Breast epithelium (tissue), 4 donors: ENCODE measurements around the gene HADH. TPM values are rescaled to one million over a fixed set of nuclear protein-coding genes. Genes with fewer than 3 reads are reported as not detected.
A peak's percentile ranks its signal among the peaks of the same experiment; 100 is the strongest.

Experiments used
- DNase-seq, 2 donors: peaks; one replicate each; pipeline ENCODE4 v3.0.0-alpha.2; 2019; ENCODE audit warnings: low spot score in 2 of 2
- H3K27ac ChIP-seq, 2 donors: fragments of 200-600 bp; sonication (generic) in 1 of 2; one replicate each; pipeline ENCODE4 v1.5.1; 2016 to 2019; ENCODE audit warnings: mild to moderate bottlenecking in 1 of 2
- H3K27me3 ChIP-seq, 2 donors: fragments of 200-600 bp; sonication (generic) in 1 of 2; one replicate each; pipeline versions ENCODE4 v1.5.1 to v1.6.0; 2017 to 2019; ENCODE audit warnings: control low read depth in 1 of 2, mild to moderate bottlenecking in 1 of 2
- H3K36me3 ChIP-seq: fragments of 200-600 bp; one replicate; pipeline ENCODE4 v1.5.1; 2019
- H3K4me1 ChIP-seq, 2 donors: fragments of 200-600 bp; sonication (generic); one replicate each; pipeline ENCODE4 v1.5.1; 2016 to 2019; ENCODE audit warnings: control low read depth in 1 of 2
- H3K4me3 ChIP-seq, 3 donors: fragments of 200-600 bp; sonication (generic); 1 replicate in 2 of 3; 2 replicates in 1 of 3; pipeline ENCODE4 v1.5.1; 2016 to 2019; ENCODE audit warnings: mild to moderate bottlenecking in 3 of 3, moderate library complexity in 2 of 3
- H3K9me3 ChIP-seq, 2 donors: fragments of 200-600 bp; sonication (generic) in 1 of 2; one replicate each; pipeline ENCODE4 v1.5.1; 2016 to 2019; ENCODE audit warnings: control low read depth in 1 of 2
- CTCF ChIP-seq, 3 donors: fragments of 450-650 bp; IDR thresholded peaks; one replicate each; pipeline ENCODE4 v1.5.1; 2016 to 2017; ENCODE audit warnings: antibody characterized with exemption in 3 of 3, mild to moderate bottlenecking in 3 of 3, moderate library complexity in 3 of 3
- POLR2A ChIP-seq: fragments of 450-650 bp; IDR thresholded peaks from one replicate; pipeline ENCODE4 v1.6.1; 2016; ENCODE audit warnings: antibody characterized with exemption, mild to moderate bottlenecking, moderate library complexity
- POLR2AphosphoS5 ChIP-seq, 3 donors: sonication (generic); formaldehyde crosslinking; IDR thresholded peaks; one replicate each; pipeline ENCODE4 v1.6.1; 2017; ENCODE audit warnings: antibody characterized with exemption in 3 of 3
- intact Hi-C: fragments of 100-400 bp; cut with DNase I; formaldehyde crosslinking; loops from one replicate; pipeline ENCODE4 v1.15.1; 2023; ENCODE audit warnings: low total_unique reads
- total RNA-seq, 3 donors: library from RNA; depleted of rRNA; stranded (reverse); fragments of >200 nt; gene quantifications; one replicate each; pipeline ENCODE4 v1.1.0, GENCODE V29; 2016

Gene HADH
- total RNA-seq, 3 donors from 2014 or later, result 48.8 to 152 (median 77.7) TPM

GRCh38 chr4:107977482-107977881 lies 12.2 kb upstream of the HADH start:
- Histone ChIP-seq H3K36me3 (no peaks in the 10 kb centered on the region), H3K4me3 (no peak overlapping the region), H3K4me1 (no peaks in the 10 kb centered on the region), H3K27ac (no peak overlapping the region), H3K9me3 (no peaks in the 10 kb centered on the region), H3K27me3 (no peaks in the 10 kb centered on the region)
- no peak for DNase-seq
- no peak for TF ChIP-seq POLR2A
- no peak for TF ChIP-seq CTCF (IDR thresholded peaks at IDR 0.05)
- no peak for TF ChIP-seq POLR2AphosphoS5 (IDR thresholded peaks at IDR 0.05)
- intact Hi-C loops, result no loop called here

- no peak for DNase-seq
Measured at GRCh38 chr4:107977966-107978705, 11.6 kb upstream of the HADH start.

GRCh38 chr4:107978716-107979451 lies 10.8 kb upstream of the HADH start:
- H3K4me3 ChIP-seq, result no peak overlapping the region
- no peak for DNase-seq
- no peaks in the 10 kb centered on the region for H3K27me3 ChIP-seq
- intact Hi-C loops, result no loop called here
- no peaks in the 10 kb centered on the region for H3K36me3 ChIP-seq
- TF ChIP-seq POLR2A (no peak), POLR2AphosphoS5 (IDR thresholded peaks at IDR 0.05) (no peak)
- no peaks in the 10 kb centered on the region for H3K4me1 ChIP-seq
- no peak overlapping the region for H3K27ac ChIP-seq
- H3K9me3 ChIP-seq, result no peaks in the 10 kb centered on the region

More at GRCh38 chr4:107977966-107978705, 11.6 kb upstream of the HADH start:
- TF ChIP-seq POLR2A (no peak), CTCF (IDR thresholded peaks at IDR 0.05) (no peak), POLR2AphosphoS5 (IDR thresholded peaks at IDR 0.05) (no peak)
- Histone ChIP-seq H3K9me3 (no peaks in the 10 kb centered on the region), H3K27me3 (no peaks in the 10 kb centered on the region), H3K36me3 (no peaks in the 10 kb centered on the region), H3K4me3 (no peak overlapping the region), H3K27ac (no peak overlapping the region), H3K4me1 (no peaks in the 10 kb centered on the region)
- intact Hi-C loops, result no loop called here

- H3K36me3 ChIP-seq, result no peaks in the 10 kb centered on the region
- H3K27me3 ChIP-seq, result no peaks in the 10 kb centered on the region
- H3K4me3 ChIP-seq, result peak overlapping the region in 2 of 3 donors; percentile 90 to 94
- H3K9me3 ChIP-seq, result no peaks in the 10 kb centered on the region
- intact Hi-C loops, result no loop called here
- no peaks in the 10 kb centered on the region for H3K4me1 ChIP-seq
- DNase-seq, result peak in 1 of 2 donors; percentile 59
- TF ChIP-seq POLR2AphosphoS5 (IDR thresholded peaks at IDR 0.05) (peak in 1 of 3 donors; percentile 52), POLR2A (no peak)
- H3K27ac ChIP-seq, result peak overlapping the region; percentile 92 to 94
Measured at GRCh38 chr4:107987916-107988762, 1.6 kb upstream of the HADH start.

GRCh38 chr4:107988763-107989035 lies 990 bp upstream of the HADH start:
- H3K36me3 ChIP-seq, result no peaks in the 10 kb centered on the region
- H3K4me3 ChIP-seq, result peak overlapping the region in 2 of 3 donors; percentile 90 to 94
- no peaks in the 10 kb centered on the region for H3K4me1 ChIP-seq
- no peak for TF ChIP-seq POLR2AphosphoS5 (IDR thresholded peaks at IDR 0.05)
- TF ChIP-seq POLR2A, result no peak
- TF ChIP-seq CTCF (IDR thresholded peaks at IDR 0.05), result no peak
- DNase-seq, result no peak
- H3K27me3 ChIP-seq, result no peaks in the 10 kb centered on the region
- H3K9me3 ChIP-seq, result no peaks in the 10 kb centered on the region
- peak overlapping the region; percentile 92 to 94 for H3K27ac ChIP-seq
- intact Hi-C loops, result no loop called here
